Uterus (tissue), 4 donors: ENCODE results near the gene LEF1. TPM values are rescaled to one million over a fixed set of nuclear protein-coding genes. Genes with fewer than 3 reads are reported as not detected.

Source experiments
- DNase-seq, 2 donors: peaks; one replicate each; pipeline ENCODE4 v3.0.0-alpha.2; 2019 to 2020
- H3K27ac ChIP-seq, 2 donors: fragments of 200-600 bp; sonication (generic); 1 replicate in 1 of 2; 2 replicates in 1 of 2; pipeline ENCODE4 v1.5.1; 2016 to 2018
- H3K27me3 ChIP-seq, 2 donors: fragments of 200-600 bp; sonication (generic); one replicate each; pipeline ENCODE4 v1.5.1; 2018 to 2019; ENCODE audit warnings: control low read depth in 1 of 2
- H3K36me3 ChIP-seq, 2 donors: fragments of 200-600 bp; sonication (generic); one replicate each; pipeline ENCODE4 v1.5.1; 2019; ENCODE audit warnings: control low read depth in 1 of 2
- H3K4me1 ChIP-seq, 2 donors: fragments of 200-600 bp; sonication (generic); one replicate each; pipeline ENCODE4 v1.5.1; 2018 to 2019; ENCODE audit warnings: control low read depth in 1 of 2
- H3K4me3 ChIP-seq, 2 donors: fragments of 200-600 bp; sonication (generic); 1 replicate in 1 of 2; 2 replicates in 1 of 2; pipeline ENCODE4 v1.5.1; 2018 to 2019; ENCODE audit warnings: mild to moderate bottlenecking in 1 of 2
- H3K9me3 ChIP-seq, 2 donors: fragments of 200-600 bp; sonication (generic); one replicate each; pipeline ENCODE4 v1.5.1; 2019; ENCODE audit warnings: control low read depth in 1 of 2
- POLR2A ChIP-seq, 2 donors: fragments of 450-650 bp; IDR thresholded peaks; one replicate each; pipeline ENCODE4 v1.6.1; 2016; ENCODE audit warnings: antibody characterized with exemption in 2 of 2, mild to moderate bottlenecking in 1 of 2, moderate library complexity in 1 of 2
- intact Hi-C: fragments of 100-400 bp; cut with DNase I; formaldehyde crosslinking; loops from one replicate; pipeline ENCODE4 v1.15.1; 2023; ENCODE audit warnings: low total_unique reads
- total RNA-seq, 4 donors: library from RNA; depleted of rRNA in 3 of 4; stranded (reverse); fragments of >200 nt in 3 of 4; gene quantifications; one replicate each; pipeline versions ENCODE4 v1.1.0 to v1.2.4, GENCODE V29; 2014 to 2023
- TF ChIP-seq, protein P1 (sequence below), 4 experiments: fragments of 200-600 bp in 2 of 4; fragments of 450-650 bp in 2 of 4; sonication (generic) in 2 of 4; IDR thresholded peaks; one replicate each; pipeline ENCODE4 v1.5.1; 2016 to 2019; ENCODE audit warnings: antibody characterized with exemption in 4 of 4, mild to moderate bottlenecking in 2 of 4, moderate library complexity in 1 of 4
- donor health status: DM: yes; HTN: yes; CAD: no.

LEF1 gene
- total RNA-seq, 4 donors from 2014 or later = 27.4 to 49.7 (median 43.7) TPM

GRCh38 chr4:108103099-108103862 lies 65.5 kb downstream of the LEF1 start:
- no peak for DNase-seq
- Histone ChIP-seq H3K9me3 (no peaks in the 10 kb centered on the region), H3K27me3 (no peaks in the 10 kb centered on the region), H3K4me3 (no peak overlapping the region), H3K36me3 (no peaks in the 10 kb centered on the region), H3K27ac (no peak overlapping the region), H3K4me1 (no peaks in the 10 kb centered on the region)
- intact Hi-C loops = no loop called here
- TF ChIP-seq, protein P1, sequence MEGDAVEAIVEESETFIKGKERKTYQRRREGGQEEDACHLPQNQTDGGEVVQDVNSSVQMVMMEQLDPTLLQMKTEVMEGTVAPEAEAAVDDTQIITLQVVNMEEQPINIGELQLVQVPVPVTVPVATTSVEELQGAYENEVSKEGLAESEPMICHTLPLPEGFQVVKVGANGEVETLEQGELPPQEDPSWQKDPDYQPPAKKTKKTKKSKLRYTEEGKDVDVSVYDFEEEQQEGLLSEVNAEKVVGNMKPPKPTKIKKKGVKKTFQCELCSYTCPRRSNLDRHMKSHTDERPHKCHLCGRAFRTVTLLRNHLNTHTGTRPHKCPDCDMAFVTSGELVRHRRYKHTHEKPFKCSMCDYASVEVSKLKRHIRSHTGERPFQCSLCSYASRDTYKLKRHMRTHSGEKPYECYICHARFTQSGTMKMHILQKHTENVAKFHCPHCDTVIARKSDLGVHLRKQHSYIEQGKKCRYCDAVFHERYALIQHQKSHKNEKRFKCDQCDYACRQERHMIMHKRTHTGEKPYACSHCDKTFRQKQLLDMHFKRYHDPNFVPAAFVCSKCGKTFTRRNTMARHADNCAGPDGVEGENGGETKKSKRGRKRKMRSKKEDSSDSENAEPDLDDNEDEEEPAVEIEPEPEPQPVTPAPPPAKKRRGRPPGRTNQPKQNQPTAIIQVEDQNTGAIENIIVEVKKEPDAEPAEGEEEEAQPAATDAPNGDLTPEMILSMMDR (IDR thresholded peaks at IDR 0.05) = no peak
- no peak for TF ChIP-seq POLR2A (IDR thresholded peaks at IDR 0.05)

DNA sequence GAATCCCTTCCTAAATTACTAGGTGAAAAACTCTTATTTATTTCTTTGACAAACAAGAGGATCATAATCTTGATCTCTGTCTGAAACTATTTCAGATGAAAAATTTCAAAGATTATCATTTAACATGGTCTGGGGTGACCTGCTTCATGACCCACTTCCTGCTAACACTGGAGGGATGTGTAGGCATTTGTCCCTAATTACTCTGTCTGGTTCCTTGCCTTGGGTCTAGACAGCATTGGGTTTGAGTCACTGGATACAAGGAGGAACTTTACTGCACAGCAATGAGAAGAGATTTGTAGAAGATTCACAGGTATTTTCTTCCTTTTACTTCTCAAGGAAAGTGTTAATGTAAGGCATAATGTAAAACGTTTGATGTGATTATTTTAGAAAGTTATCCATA lies 67.9 kb downstream of the LEF1 start:
- Histone ChIP-seq H3K4me3 (no peak overlapping the region), H3K36me3 (no peaks in the 10 kb centered on the region), H3K4me1 (no peaks in the 10 kb centered on the region), H3K27ac (no peak overlapping the region), H3K27me3 (no peaks in the 10 kb centered on the region), H3K9me3 (no peaks in the 10 kb centered on the region)
- intact Hi-C loops = no loop called here
- no peak for DNase-seq
- TF ChIP-seq POLR2A (IDR thresholded peaks at IDR 0.05) = no peak
- TF ChIP-seq, protein P1 (IDR thresholded peaks at IDR 0.05) = no peak

DNA sequence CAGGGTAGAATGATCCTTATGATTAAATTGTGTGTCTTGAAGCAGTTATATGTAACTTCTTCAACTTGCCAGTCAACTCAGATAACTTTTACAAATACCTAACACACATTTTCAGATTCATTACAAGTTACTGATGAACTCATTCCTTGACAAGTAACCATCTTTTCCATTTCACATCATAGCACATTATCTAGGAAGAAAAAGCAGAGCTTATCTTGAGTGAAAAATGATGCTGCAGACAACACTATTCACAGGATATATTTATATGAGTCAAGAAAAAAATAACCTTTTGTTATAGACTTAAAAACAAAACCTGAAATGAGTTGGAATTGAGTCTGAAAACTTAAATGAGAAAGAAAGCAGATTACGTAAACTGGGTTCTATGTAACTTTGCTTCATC lies 68.9 kb downstream of the LEF1 start:
- Histone ChIP-seq H3K9me3 (no peaks in the 10 kb centered on the region), H3K36me3 (no peaks in the 10 kb centered on the region), H3K27me3 (no peaks in the 10 kb centered on the region), H3K27ac (no peak overlapping the region), H3K4me3 (no peak overlapping the region), H3K4me1 (no peaks in the 10 kb centered on the region)
- TF ChIP-seq POLR2A (IDR thresholded peaks at IDR 0.05) = no peak
- TF ChIP-seq, protein P1 (IDR thresholded peaks at IDR 0.05) = no peak
- DNase-seq = no peak
- intact Hi-C loops = no loop called here

DNA sequence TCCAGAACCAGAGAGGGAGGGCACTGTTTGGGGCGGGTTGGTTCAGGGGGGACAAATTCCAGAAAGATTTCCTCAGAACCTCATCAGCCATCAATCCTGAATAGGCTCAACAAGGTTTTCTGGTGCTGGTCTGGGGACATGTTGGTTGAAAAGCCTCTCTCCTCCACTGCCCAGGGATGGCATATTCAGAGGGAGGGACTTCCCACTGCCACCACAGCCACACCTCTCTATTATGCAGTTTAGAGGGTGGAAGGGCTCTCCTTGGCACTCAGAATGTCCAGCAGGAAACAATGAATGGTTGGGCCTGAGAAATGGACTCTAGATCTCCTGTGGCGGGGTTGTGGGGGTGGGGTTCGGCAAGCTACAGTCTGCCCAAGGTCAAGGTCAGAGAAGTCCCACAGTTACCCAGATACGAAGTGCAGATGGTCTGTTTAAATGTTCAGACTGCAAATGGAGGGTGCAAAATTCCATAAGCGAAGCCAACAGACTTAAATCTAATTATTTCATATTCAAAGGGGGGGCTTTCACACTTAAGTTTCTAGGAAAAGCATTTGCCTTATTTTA lies 70.7 kb downstream of the LEF1 start:
- Histone ChIP-seq H3K27ac (no peak overlapping the region), H3K27me3 (no peaks in the 10 kb centered on the region), H3K36me3 (no peaks in the 10 kb centered on the region), H3K4me3 (no peak overlapping the region), H3K9me3 (no peaks in the 10 kb centered on the region), H3K4me1 (no peaks in the 10 kb centered on the region)
- DNase-seq = no peak
- intact Hi-C loops = no loop called here
- no peak for TF ChIP-seq POLR2A (IDR thresholded peaks at IDR 0.05)
- TF ChIP-seq, protein P1 (IDR thresholded peaks at IDR 0.05) = no peak

DNA sequence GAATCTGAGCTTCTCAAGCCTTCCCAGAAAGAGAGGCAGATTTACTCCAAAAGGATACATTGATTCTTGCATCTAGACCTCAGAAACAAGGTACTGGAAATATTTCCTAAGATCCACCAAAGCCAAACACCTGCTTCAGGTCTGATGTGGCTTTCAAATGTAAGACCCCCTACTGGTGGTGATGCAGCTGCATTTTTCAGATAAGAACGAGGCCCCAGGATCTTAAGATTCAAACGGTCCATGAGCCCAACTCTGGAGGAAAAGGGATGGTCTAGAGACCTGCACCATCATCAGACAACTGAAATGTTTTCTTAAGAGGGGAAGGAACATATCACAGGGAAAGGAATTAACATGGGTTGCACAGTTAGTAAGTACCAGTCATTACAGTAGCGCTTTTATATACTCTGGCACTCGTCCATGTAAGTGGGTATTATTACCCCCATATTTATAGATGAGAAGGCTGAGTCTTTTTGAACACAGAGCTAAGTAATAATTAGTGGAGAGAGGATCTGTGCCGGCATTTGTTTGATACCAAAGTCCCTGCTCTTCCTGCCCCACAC lies 73.7 kb downstream of the LEF1 start:
- H3K4me3 ChIP-seq = no peak overlapping the region
- TF ChIP-seq, protein P1 (IDR thresholded peaks at IDR 0.05) = no peak
- no peak for TF ChIP-seq POLR2A (IDR thresholded peaks at IDR 0.05)
- DNase-seq = no peak
- no peaks in the 10 kb centered on the region for H3K4me1 ChIP-seq
- H3K9me3 ChIP-seq = no peaks in the 10 kb centered on the region
- H3K36me3 ChIP-seq = no peaks in the 10 kb centered on the region
- intact Hi-C loops = no loop called here
- no peak overlapping the region for H3K27ac ChIP-seq
- H3K27me3 ChIP-seq = no peaks in the 10 kb centered on the region
